GM20000 (cell line): ENCODE data around the gene GPR108.

Source experiments
- DNase-seq: peaks from one replicate; pipeline ENCODE4 v3.0.0; 2012; ENCODE audit warnings: low spot score
- CTCF ChIP-seq: IDR thresholded peaks from 2 replicates; pipeline ENCODE4 v1.5.1; 2012; ENCODE audit warnings: mild to moderate bottlenecking, control low read depth; ENCODE audit errors: extremely low read depth, missing control alignments

The GPR108 gene

GRCh38 chr19:6705931-6706632 lies 31.3 kb downstream of the GPR108 start:
- TF ChIP-seq CTCF, result no peak
- no peak for DNase-seq

- DNase-seq, result no peak
These were observed 36.6 kb downstream of the GPR108 start for GRCh38 chr19:6700586-6701316.

GRCh38 chr19:6699935-6700334 lies 37.4 kb downstream of the GPR108 start:
- DNase-seq, result no peak
- no peak for TF ChIP-seq CTCF

More at GRCh38 chr19:6700586-6701316, 36.6 kb downstream of the GPR108 start:
- no peak for TF ChIP-seq CTCF

GRCh38 chr19:6697291-6697690 lies 40.1 kb downstream of the GPR108 start:
- no peak for TF ChIP-seq CTCF
- DNase-seq, result no peak

- DNase-seq, result no peak
- TF ChIP-seq CTCF, result no peak
These were observed 41.0 kb downstream of the GPR108 start for GRCh38 chr19:6696239-6696820.

- no peak for TF ChIP-seq CTCF
- no peak for DNase-seq
These were observed 43.1 kb downstream of the GPR108 start for GRCh38 chr19:6694147-6694815.
